ENCODE data around the gene MAGOH. TPM values are rescaled to one million over a fixed set of nuclear protein-coding genes. Genes with fewer than 3 reads are reported as not detected.

The MAGOH gene
- total and polyA plus RNA-seq, 10 of the 15 experiments (the other 5 are each of a cell fraction or from before 2014, with no cell fraction given) = 62.6 to 261 (median 89.8) TPM

DNA sequence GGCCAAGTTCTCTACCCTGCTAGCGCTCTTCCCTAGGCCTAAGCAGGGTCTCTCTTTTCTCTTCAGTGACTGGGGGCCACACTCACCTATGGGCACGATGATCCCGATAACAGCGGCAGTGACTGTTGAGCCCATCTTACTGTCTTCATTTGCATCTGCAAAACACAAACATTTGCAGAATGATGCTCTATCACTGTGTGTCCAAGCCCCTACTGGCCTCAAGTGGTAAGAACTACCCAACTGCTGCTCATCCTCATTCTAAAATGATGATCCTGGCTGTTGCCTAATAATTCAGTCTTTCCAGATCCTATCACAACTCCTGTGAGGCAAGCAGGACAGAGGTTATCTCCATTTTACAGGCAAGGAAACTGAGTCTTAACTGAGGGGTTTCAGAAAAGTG, 16.7 kb upstream of the MAGOH start (continued):
- TF ChIP-seq, protein P1, sequence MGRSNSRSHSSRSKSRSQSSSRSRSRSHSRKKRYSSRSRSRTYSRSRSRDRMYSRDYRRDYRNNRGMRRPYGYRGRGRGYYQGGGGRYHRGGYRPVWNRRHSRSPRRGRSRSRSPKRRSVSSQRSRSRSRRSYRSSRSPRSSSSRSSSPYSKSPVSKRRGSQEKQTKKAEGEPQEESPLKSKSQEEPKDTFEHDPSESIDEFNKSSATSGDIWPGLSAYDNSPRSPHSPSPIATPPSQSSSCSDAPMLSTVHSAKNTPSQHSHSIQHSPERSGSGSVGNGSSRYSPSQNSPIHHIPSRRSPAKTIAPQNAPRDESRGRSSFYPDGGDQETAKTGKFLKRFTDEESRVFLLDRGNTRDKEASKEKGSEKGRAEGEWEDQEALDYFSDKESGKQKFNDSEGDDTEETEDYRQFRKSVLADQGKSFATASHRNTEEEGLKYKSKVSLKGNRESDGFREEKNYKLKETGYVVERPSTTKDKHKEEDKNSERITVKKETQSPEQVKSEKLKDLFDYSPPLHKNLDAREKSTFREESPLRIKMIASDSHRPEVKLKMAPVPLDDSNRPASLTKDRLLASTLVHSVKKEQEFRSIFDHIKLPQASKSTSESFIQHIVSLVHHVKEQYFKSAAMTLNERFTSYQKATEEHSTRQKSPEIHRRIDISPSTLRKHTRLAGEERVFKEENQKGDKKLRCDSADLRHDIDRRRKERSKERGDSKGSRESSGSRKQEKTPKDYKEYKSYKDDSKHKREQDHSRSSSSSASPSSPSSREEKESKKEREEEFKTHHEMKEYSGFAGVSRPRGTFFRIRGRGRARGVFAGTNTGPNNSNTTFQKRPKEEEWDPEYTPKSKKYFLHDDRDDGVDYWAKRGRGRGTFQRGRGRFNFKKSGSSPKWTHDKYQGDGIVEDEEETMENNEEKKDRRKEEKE (IDR thresholded peaks at IDR 0.05) = no peak

DNA sequence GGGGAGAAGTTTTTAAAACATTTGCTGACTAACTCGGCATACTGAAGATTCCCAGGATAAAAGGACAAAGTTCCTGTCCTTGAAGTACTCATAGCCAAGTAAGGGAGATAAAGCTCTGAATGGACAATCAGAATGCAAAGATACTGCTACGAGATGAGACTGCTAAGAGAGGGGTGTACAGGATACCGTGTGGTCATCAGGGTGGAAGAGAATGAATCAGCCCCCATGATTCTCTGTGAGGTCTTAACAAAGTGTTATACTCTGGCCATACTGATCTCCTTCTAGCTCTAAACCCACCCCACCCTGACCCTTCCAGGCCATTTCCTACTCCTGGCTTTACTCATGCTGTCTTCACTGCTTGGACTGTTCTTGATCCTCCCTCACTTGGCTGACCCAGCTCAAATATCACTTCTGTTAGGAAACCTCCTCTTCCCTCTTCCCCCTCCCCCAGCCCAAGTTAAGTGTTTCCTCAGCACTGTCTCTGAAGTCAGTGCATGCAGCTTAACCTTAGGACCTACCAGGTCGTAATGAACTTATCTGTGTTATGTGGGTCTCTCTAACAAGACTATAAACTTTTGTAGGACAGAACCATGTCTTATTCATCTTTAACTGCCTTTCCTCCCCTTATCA, 15.8 kb upstream of the MAGOH start:
- Histone ChIP-seq H3K36me3 (ENCODE audit: control insufficient read depth in 2 of 2, insufficient read depth in 2 of 2, low read length in 1 of 2) (peaks cover 21 to 29% of the 10 kb centered on the region in 2 experiments), H3K4me3 (no peak overlapping the region), H3K4me2 (ENCODE audit: control insufficient read depth, insufficient read depth) (no peak overlapping the region), H4K20me1 (ENCODE audit: control insufficient read depth, insufficient read depth) (no peaks in the 10 kb centered on the region), H3K79me2 (ENCODE audit: control insufficient read depth, insufficient read depth, low read length) (no peaks in the 10 kb centered on the region), H3K9ac (ENCODE audit: control insufficient read depth, insufficient read depth, low read length) (no peak overlapping the region), H3K4me1 (ENCODE audit: control insufficient read depth, insufficient read depth, low read length) (no peaks in the 10 kb centered on the region), H2AFZ (ENCODE audit: control insufficient read depth, low read depth, low read length) (no peak overlapping the region), H3K27ac (ENCODE audit: control insufficient read depth, insufficient read depth) (no peak overlapping the region), H3K27me3 (replicated peaks in 1 of 2; ENCODE audit: control insufficient read depth in 2 of 2, insufficient read depth in 2 of 2, low read length in 1 of 2) (no peaks in the 10 kb centered on the region), H3K9me3 (replicated peaks; ENCODE audit: control insufficient read depth, insufficient read depth, low read length) (no peaks in the 10 kb centered on the region)
- ChIA-PET RAD21 (ENCODE audit: unreplicated experiment) (no interaction called here), CTCF (interaction anchor here (0.7 to 1.7 kb wide), 2 partner anchors 140 to 223 kb away, joined by 3 to 4 read pairs; no protein-coding TSS in a partner anchor), POLR2A (no interaction called here), SMC1A (ENCODE audit: uncharacterized antibody, unreplicated experiment) (interaction anchor here (0.8 kb wide), 1 partner anchor 33 kb away, joined by 3 read pairs; no protein-coding TSS in a partner anchor)
- WGBS (ENCODE audit: insufficient coverage, insufficient replicate concordance, low lambda C conversion rate, missing lambda C conversion rate) = 64% methylated on average over 4 of the region's 4 CpGs
- intact Hi-C loops (cut with micrococcal nuclease; ENCODE audit: unreplicated experiment) = no loop called here
- FAIRE-seq (no peak), ATAC-seq (no peak), DNase-seq (ENCODE audit: low read depth, low spot score) (no peak)
- in situ Hi-C loops (cut with MboI) = no loop called here
- no TSS peak for BruUV-seq (replicated peaks)
- TF ChIP-seq, protein P2, sequence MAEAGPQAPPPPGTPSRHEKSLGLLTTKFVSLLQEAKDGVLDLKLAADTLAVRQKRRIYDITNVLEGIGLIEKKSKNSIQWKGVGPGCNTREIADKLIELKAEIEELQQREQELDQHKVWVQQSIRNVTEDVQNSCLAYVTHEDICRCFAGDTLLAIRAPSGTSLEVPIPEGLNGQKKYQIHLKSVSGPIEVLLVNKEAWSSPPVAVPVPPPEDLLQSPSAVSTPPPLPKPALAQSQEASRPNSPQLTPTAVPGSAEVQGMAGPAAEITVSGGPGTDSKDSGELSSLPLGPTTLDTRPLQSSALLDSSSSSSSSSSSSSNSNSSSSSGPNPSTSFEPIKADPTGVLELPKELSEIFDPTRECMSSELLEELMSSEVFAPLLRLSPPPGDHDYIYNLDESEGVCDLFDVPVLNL (IDR thresholded peaks at IDR 0.05; ENCODE audit: low read depth, low read length) = no peak
- no peak for TF ChIP-seq SMARCA5 (IDR thresholded peaks at IDR 0.05)
- no peak for TF ChIP-seq ZNF217 (IDR thresholded peaks at IDR 0.05)
- TF ChIP-seq, protein P1 (IDR thresholded peaks at IDR 0.05) = no peak
- no peak for TF ChIP-seq ASH2L (IDR thresholded peaks at IDR 0.05; ENCODE audit: borderline replicate concordance, low read depth)
- TF ChIP-seq, protein P3, sequence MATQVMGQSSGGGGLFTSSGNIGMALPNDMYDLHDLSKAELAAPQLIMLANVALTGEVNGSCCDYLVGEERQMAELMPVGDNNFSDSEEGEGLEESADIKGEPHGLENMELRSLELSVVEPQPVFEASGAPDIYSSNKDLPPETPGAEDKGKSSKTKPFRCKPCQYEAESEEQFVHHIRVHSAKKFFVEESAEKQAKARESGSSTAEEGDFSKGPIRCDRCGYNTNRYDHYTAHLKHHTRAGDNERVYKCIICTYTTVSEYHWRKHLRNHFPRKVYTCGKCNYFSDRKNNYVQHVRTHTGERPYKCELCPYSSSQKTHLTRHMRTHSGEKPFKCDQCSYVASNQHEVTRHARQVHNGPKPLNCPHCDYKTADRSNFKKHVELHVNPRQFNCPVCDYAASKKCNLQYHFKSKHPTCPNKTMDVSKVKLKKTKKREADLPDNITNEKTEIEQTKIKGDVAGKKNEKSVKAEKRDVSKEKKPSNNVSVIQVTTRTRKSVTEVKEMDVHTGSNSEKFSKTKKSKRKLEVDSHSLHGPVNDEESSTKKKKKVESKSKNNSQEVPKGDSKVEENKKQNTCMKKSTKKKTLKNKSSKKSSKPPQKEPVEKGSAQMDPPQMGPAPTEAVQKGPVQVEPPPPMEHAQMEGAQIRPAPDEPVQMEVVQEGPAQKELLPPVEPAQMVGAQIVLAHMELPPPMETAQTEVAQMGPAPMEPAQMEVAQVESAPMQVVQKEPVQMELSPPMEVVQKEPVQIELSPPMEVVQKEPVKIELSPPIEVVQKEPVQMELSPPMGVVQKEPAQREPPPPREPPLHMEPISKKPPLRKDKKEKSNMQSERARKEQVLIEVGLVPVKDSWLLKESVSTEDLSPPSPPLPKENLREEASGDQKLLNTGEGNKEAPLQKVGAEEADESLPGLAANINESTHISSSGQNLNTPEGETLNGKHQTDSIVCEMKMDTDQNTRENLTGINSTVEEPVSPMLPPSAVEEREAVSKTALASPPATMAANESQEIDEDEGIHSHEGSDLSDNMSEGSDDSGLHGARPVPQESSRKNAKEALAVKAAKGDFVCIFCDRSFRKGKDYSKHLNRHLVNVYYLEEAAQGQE (IDR thresholded peaks at IDR 0.05; ENCODE audit: low read depth, low read length) = no peak
- TF ChIP-seq SP1 (IDR thresholded peaks at IDR 0.05; ENCODE audit: low read depth, low read length) = no peak
- TF ChIP-seq, protein P4, sequence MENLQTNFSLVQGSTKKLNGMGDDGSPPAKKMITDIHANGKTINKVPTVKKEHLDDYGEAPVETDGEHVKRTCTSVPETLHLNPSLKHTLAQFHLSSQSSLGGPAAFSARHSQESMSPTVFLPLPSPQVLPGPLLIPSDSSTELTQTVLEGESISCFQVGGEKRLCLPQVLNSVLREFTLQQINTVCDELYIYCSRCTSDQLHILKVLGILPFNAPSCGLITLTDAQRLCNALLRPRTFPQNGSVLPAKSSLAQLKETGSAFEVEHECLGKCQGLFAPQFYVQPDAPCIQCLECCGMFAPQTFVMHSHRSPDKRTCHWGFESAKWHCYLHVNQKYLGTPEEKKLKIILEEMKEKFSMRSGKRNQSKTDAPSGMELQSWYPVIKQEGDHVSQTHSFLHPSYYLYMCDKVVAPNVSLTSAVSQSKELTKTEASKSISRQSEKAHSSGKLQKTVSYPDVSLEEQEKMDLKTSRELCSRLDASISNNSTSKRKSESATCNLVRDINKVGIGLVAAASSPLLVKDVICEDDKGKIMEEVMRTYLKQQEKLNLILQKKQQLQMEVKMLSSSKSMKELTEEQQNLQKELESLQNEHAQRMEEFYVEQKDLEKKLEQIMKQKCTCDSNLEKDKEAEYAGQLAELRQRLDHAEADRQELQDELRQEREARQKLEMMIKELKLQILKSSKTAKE (IDR thresholded peaks at IDR 0.05; ENCODE audit: low read depth, poor library complexity, severe bottlenecking) = no peak

Data from GM12878 (cell line).